HCEC 1CT (cell line): ENCODE results near the gene RAB32.

Experiments used
- DNase-seq: peaks from one replicate; pipeline ENCODE4 v3.0.0-alpha.2; 2017

The RAB32 gene

DNA sequence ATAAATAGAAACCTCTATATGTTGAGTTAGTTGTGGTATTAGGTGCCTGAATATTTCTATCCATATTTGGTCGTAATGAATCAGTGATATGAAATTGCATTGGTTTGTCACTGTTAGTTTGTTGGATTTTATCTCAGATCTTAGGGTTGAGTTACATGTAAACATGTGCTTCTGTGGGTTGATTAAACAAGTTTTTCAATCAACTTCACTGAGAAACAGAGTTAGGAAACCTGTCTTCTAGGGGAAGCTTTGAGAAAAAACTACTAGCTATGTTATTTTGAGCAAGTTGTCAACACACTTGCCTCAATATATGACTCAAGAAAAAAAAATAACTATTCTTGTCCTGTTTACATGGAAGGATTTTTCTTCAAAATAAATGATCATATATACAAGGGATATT lies 40.3 kb downstream of the RAB32 start:
- no peak for DNase-seq

- no peak for DNase-seq
Observed at GRCh38 chr6:146587459-146587858, 43.8 kb downstream of the RAB32 start.

GRCh38 chr6:146590492-146590891 lies 46.9 kb downstream of the RAB32 start:
- no peak for DNase-seq

DNA sequence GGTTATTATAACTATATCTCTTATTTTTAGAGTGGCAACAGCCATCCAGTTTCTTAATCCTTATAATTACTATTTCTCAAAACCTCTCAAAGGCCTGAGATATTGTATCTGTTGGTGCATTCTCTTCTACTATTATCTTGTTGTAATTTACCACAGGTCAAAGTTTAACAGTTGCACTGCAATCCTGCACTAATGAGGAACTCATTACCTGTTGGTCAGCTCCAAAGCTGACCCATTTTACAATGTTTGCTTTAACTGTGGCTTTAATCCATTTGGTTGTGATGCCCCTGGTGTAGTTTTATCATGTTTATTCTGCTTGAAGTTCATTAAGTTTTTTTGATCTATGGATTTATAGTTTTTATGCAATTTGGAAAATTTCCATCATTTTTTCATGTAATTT lies 48.8 kb downstream of the RAB32 start:
- DNase-seq, result no peak

DNA sequence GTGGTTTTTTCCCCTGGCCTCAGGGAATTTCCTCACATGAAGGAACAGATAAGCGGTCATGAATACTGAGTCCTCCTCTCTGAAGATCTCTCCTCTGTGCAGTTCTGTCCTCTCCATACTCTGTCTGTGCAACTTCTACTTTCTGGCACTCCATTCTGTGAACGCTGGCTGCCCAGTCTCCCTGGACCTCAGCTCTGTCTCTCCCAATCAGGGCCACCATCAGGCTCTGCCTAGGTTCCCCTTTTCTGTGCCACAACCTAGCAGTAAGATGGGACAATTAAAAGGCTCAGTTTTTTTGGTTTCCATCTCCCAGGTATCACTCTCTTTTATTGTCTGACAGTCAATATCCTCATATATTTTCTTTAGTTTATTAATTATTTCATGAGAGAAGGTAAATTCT lies 50.4 kb downstream of the RAB32 start:
- no peak for DNase-seq

GRCh38 chr6:146594495-146594894 lies 50.9 kb downstream of the RAB32 start:
- DNase-seq, result no peak

- DNase-seq, result no peak
Observed at GRCh38 chr6:146595972-146596731, 52.5 kb downstream of the RAB32 start.

GRCh38 chr6:146598772-146599405 lies 55.3 kb downstream of the RAB32 start, which contains the start of gene ADGB:
Gene ADGB, plus strand, starts transcription at chr6:146598972. Its CDS starts 69 bp downstream, at chr6:146599041.
- peak; percentile 12 for DNase-seq

GRCh38 chr6:146601352-146601751 lies 57.7 kb downstream of the RAB32 start:
- DNase-seq, result no peak

GRCh38 chr6:146602526-146602925 lies 58.9 kb downstream of the RAB32 start:
- no peak for DNase-seq
